ENCODE data around the gene RAD51B. TPM values are rescaled to one million over a fixed set of nuclear protein-coding genes. Genes with fewer than 3 reads are reported as not detected.

Gene RAD51B
- polyA plus RNA-seq, 1 experiment, result 6.6 TPM

GRCh38 chr14:68730348-68730747 is 910.8 kb downstream of the RAD51B start:
- TF ChIP-seq CTCF (IDR thresholded peaks at IDR 0.05; ENCODE audit: low read depth, low read length), result no peak
- POLR2A ChIA-PET, result no interaction called here
- CTCF ChIA-PET, result no interaction called here
- Histone ChIP-seq H3K4me3 (ENCODE audit: low read depth, low read length) (no peak overlapping the region), H3K27ac (ENCODE audit: low read depth, low read length) (no peak overlapping the region), H3K27me3 (ENCODE audit: control insufficient read depth, insufficient read depth, low read length) (no peaks in the 10 kb centered on the region), H3K9me3 (ENCODE audit: control insufficient read depth, insufficient read depth, low read length) (no peaks in the 10 kb centered on the region)
- DNase-seq (ENCODE audit: low read depth, low spot score), result no peak

GRCh38 chr14:68730811-68731425 is 911.3 kb downstream of the RAD51B start:
- no peak for DNase-seq (ENCODE audit: low read depth, low spot score)
- Histone ChIP-seq H3K9me3 (ENCODE audit: control insufficient read depth, insufficient read depth, low read length) (no peaks in the 10 kb centered on the region), H3K27ac (ENCODE audit: low read depth, low read length) (no peak overlapping the region), H3K27me3 (ENCODE audit: control insufficient read depth, insufficient read depth, low read length) (no peaks in the 10 kb centered on the region), H3K4me3 (ENCODE audit: low read depth, low read length) (no peak overlapping the region)
- TF ChIP-seq CTCF (IDR thresholded peaks at IDR 0.05; ENCODE audit: low read depth, low read length), result no peak
- CTCF ChIA-PET, result no interaction called here
- POLR2A ChIA-PET, result no interaction called here

DNA sequence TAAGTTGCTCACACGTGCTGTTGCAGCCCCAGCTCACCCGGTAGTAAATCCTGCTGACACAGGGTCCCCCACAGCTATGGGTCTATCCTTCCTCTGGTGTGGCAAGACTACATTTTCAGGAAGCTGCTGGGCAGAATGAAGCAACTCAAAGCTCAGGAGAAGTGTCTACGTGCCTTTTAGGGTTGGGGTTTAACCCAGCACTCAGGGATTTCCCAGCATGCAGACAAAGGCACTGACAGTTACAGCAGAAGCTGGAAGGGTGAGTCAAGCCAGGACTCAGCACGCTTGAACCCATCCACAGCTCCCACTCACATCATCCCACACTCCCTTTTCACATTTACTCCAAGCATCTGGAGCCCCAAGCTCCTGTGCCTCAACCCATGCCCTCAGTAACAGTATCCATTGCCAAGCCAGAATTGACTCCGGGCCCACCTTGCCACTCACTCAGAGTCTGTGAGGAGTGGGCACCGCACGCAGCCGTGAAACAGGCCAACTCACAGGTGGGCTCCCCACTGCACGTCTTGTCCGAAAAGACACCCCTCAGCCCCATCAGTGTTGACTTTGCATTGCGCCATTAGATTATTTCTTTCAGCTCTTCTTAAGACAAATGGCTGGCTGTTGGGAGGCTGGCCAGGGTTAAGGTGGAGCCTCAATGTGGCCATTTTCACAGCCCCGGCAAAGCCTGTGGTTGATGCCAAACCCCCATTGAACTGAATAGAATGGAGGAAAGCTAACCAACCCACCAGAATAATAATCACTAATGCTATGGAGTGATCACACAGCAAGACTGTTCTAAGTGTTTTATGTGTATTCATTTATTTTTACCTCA is 913.7 kb downstream of the RAD51B start:
- no peak for DNase-seq (ENCODE audit: low read depth, low spot score)
- POLR2A ChIA-PET, result no interaction called here
- H3K9me3 ChIP-seq (ENCODE audit: control insufficient read depth, insufficient read depth, low read length), result no peaks in the 10 kb centered on the region
- H3K27ac ChIP-seq (ENCODE audit: low read depth, low read length), result no peak overlapping the region
- no peaks in the 10 kb centered on the region for H3K27me3 ChIP-seq (ENCODE audit: control insufficient read depth, insufficient read depth, low read length)
- TF ChIP-seq CTCF (IDR thresholded peaks at IDR 0.05; ENCODE audit: low read depth, low read length), result no peak
- H3K4me3 ChIP-seq (ENCODE audit: low read depth, low read length), result no peak overlapping the region
- CTCF ChIA-PET, result no interaction called here

- Histone ChIP-seq H3K27ac (ENCODE audit: low read depth, low read length) (no peak overlapping the region), H3K4me3 (ENCODE audit: low read depth, low read length) (no peak overlapping the region), H3K27me3 (ENCODE audit: control insufficient read depth, insufficient read depth, low read length) (no peaks in the 10 kb centered on the region), H3K9me3 (ENCODE audit: control insufficient read depth, insufficient read depth, low read length) (no peaks in the 10 kb centered on the region)
- no peak for TF ChIP-seq CTCF (IDR thresholded peaks at IDR 0.05; ENCODE audit: low read depth, low read length)
- ChIA-PET POLR2A (no interaction called here), CTCF (no interaction called here)
- no peak for DNase-seq (ENCODE audit: low read depth, low spot score)
Observed at GRCh38 chr14:68734231-68734732, 914.7 kb downstream of the RAD51B start.

- peaks cover under 1% of the 10 kb centered on the region; the same call in 1 of the 2 replicates for H3K9me3 ChIP-seq (ENCODE audit: control insufficient read depth, insufficient read depth, low read length)
- ChIA-PET CTCF (no interaction called here), POLR2A (interaction anchor here (0.6 kb wide), 1 partner anchor 81 kb away, joined by 3 read pairs; no protein-coding TSS in a partner anchor)
- H3K4me3 ChIP-seq (ENCODE audit: low read depth, low read length), result no peak overlapping the region
- no peaks in the 10 kb centered on the region for H3K27me3 ChIP-seq (ENCODE audit: control insufficient read depth, insufficient read depth, low read length)
- TF ChIP-seq CTCF (IDR thresholded peaks at IDR 0.05; ENCODE audit: low read depth, low read length), result no peak
- DNase-seq (ENCODE audit: low read depth, low spot score), result no peak
- no peak overlapping the region for H3K27ac ChIP-seq (ENCODE audit: low read depth, low read length)
Observed at GRCh38 chr14:68735856-68736255, 916.3 kb downstream of the RAD51B start.

All from AG04450 (cell line).